Measurements from ENCODE around the gene PRPF18. TPM values are rescaled to one million over a fixed set of nuclear protein-coding genes. Genes with fewer than 3 reads are reported as not detected.

Gene PRPF18
- total RNA-seq, 1 donor from 2014 or later = 13.4 TPM

DNA sequence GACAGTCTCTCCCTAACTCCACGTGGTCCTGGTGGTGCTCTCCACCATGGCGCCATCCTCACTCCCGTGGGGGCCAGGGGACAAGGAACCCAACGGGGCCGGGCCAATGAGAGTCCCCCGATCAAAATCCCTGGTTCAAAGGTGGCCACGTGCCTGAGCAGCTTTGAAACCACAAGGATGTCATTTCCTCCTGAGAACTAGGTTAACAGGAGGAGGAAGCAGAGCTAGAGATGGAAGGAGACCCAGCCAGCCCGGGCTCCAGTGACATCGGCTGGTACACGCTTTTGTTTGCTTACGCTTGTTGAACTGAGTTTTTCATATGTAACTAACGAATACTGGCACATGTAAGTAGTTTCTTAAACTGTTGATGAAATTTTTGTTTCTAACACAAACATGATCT is 61.7 kb downstream of the PRPF18 start:
- H3K4me3 Mint-ChIP-seq (ENCODE audit: unreplicated experiment) = no peak overlapping the region
- H3K27ac Mint-ChIP-seq (ENCODE audit: unreplicated experiment) = no peak overlapping the region
- no peaks in the 10 kb centered on the region for H3K27me3 Mint-ChIP-seq (ENCODE audit: low read depth)
- H3K9me3 Mint-ChIP-seq (ENCODE audit: low read depth) = no peaks in the 10 kb centered on the region
- H3K36me3 Mint-ChIP-seq (ENCODE audit: low read depth) = peaks cover 52% of the 10 kb centered on the region
- TF ChIP-seq CTCF (IDR thresholded peaks at IDR 0.05) = no peak
- H3K4me1 Mint-ChIP-seq (ENCODE audit: low read depth) = peaks cover 5% of the 10 kb centered on the region
- no peak for DNase-seq (ENCODE audit: low spot score)

GRCh38 chr10:13649844-13650520 is 63.2 kb downstream of the PRPF18 start:
- DNase-seq (ENCODE audit: low spot score) = no peak
- peaks cover 53% of the 10 kb centered on the region for H3K36me3 Mint-ChIP-seq (ENCODE audit: low read depth)
- peak overlapping the region; percentile 62 for H3K27ac Mint-ChIP-seq (ENCODE audit: unreplicated experiment)
- H3K27me3 Mint-ChIP-seq (ENCODE audit: low read depth) = no peaks in the 10 kb centered on the region
- H3K4me3 Mint-ChIP-seq (ENCODE audit: unreplicated experiment) = no peak overlapping the region
- H3K4me1 Mint-ChIP-seq (ENCODE audit: low read depth) = peaks cover 5% of the 10 kb centered on the region
- TF ChIP-seq CTCF (IDR thresholded peaks at IDR 0.05) = no peak
- no peaks in the 10 kb centered on the region for H3K9me3 Mint-ChIP-seq (ENCODE audit: low read depth)

- peaks cover 49% of the 10 kb centered on the region for H3K36me3 Mint-ChIP-seq (ENCODE audit: low read depth)
- no peak overlapping the region for H3K27ac Mint-ChIP-seq (ENCODE audit: unreplicated experiment)
These were observed 64.2 kb downstream of the PRPF18 start for GRCh38 chr10:13650961-13651360.

DNA sequence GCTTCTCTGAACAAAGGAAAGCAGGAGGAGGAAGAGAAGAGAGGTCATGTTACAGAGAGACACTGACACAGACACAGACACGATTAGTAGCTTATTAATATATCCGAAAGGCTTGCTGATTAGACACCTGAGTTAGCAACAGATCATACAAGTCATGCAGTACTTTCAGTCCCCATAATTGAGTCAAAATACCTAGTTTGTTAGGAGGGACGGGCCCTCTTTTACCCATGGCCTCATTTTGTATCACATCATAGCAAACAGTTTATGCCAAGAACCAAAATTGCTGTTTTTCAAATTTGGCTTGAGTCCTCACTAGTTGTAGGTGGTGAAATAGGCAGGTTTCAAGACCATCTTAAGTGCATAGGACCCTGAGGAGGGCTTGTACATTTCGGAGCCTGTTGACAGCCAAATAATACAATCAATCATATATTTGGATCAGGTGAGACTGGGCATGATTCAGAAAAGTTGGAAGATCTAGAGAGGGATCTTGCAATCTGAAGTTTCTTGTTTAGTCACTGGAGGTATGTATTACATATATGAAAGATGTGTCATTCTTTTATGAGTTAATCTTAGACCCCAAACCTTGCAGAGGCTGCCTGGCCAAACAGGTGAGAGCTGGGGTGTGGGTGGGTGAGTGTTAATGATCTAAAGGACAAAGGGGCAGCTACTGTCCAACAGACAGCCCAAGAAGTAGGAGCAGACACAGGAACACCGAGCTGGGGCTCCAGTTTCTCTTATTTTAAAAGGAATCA is 65.4 kb downstream of the PRPF18 start:
- H3K27ac Mint-ChIP-seq (ENCODE audit: unreplicated experiment) = peak overlapping the region; percentile 51

More at GRCh38 chr10:13650961-13651360, 64.2 kb downstream of the PRPF18 start:
- peaks cover 5% of the 10 kb centered on the region for H3K4me1 Mint-ChIP-seq (ENCODE audit: low read depth)
- no peaks in the 10 kb centered on the region for H3K27me3 Mint-ChIP-seq (ENCODE audit: low read depth)
- H3K9me3 Mint-ChIP-seq (ENCODE audit: low read depth) = no peaks in the 10 kb centered on the region
- H3K4me3 Mint-ChIP-seq (ENCODE audit: unreplicated experiment) = no peak overlapping the region
- no peak for DNase-seq (ENCODE audit: low spot score)
- TF ChIP-seq CTCF (IDR thresholded peaks at IDR 0.05) = no peak

More for the DNA sequence above, 65.4 kb downstream of the PRPF18 start:
- no peaks in the 10 kb centered on the region for H3K27me3 Mint-ChIP-seq (ENCODE audit: low read depth)
- H3K36me3 Mint-ChIP-seq (ENCODE audit: low read depth) = peaks cover 38% of the 10 kb centered on the region
- no peak overlapping the region for H3K4me3 Mint-ChIP-seq (ENCODE audit: unreplicated experiment)
- DNase-seq (ENCODE audit: low spot score) = no peak
- H3K9me3 Mint-ChIP-seq (ENCODE audit: low read depth) = no peaks in the 10 kb centered on the region
- H3K4me1 Mint-ChIP-seq (ENCODE audit: low read depth) = peaks cover 5% of the 10 kb centered on the region
- no peak for TF ChIP-seq CTCF (IDR thresholded peaks at IDR 0.05)
